B cell (primary cell): ENCODE results near the gene ATP8B1. TPM values are rescaled to one million over a fixed set of nuclear protein-coding genes. Genes with fewer than 3 reads are reported as not detected.

ENCODE experiments used
- ATAC-seq: fragments of 200-7000 bp; cut with Tn5 transposase; one replicate; pipeline ENCODE4 v1.10.0; 2021; ENCODE audit warnings: low read depth, mild to moderate bottlenecking, moderate number of reproducible peaks, moderate library complexity
- CTCF ChIA-PET: fragments of 350-600 bp; sonication (Branson Sonifier 250); formaldehyde crosslinking; loops from one replicate; lab custom pipeline; 2021; ENCODE audit warnings: antibody characterized with exemption, inconsistent platforms; lab: Charles Lee
- POLR2A ChIA-PET: fragments of 350-600 bp; sonication (Branson Sonifier 250); formaldehyde crosslinking; loops from one replicate; lab custom pipeline; 2021; ENCODE audit warnings: antibody characterized with exemption; lab: Charles Lee
- DNase-seq: peaks from one replicate; pipeline ENCODE4 v3.0.0; 2013
- H2AFZ ChIP-seq: 2 replicates; pipeline ENCODE4 v1.6.1; 2012; ENCODE audit warnings: mild to moderate bottlenecking, low read depth, low read length; ENCODE audit not compliant: insufficient read depth, poor library complexity, severe bottlenecking
- H3K27ac ChIP-seq, 2 donors: 1 replicate in 1 of 2; 2 replicates in 1 of 2; pipeline ENCODE4 v1.5.1; 2012 to 2013; ENCODE audit warnings: low read length in 2 of 2, mild to moderate bottlenecking in 2 of 2, moderate library complexity in 1 of 2
- H3K27me3 ChIP-seq, 4 experiments: fragments of 200-600 bp in 1 of 4; sonication (generic) in 1 of 4; replicated peaks in 1 of 4; 1 replicate in 2 of 4; 2 replicates in 2 of 4; pipeline versions ENCODE4 v1.6.1 to v1.7.0; 2013 to 2016; ENCODE audit warnings: low read length in 3 of 4, mild to moderate bottlenecking in 2 of 4, mixed read lengths in 1 of 4, moderate library complexity in 1 of 4; ENCODE audit not compliant: insufficient read depth in 4 of 4, control insufficient read depth in 3 of 4; ENCODE audit errors: control extremely low read depth in 1 of 4
- H3K36me3 ChIP-seq, 2 experiments: replicated peaks in 1 of 2; 1 replicate in 1 of 2; 2 replicates in 1 of 2; pipeline versions ENCODE4 v1.6.1 to v1.7.1; 2013; ENCODE audit warnings: low read length in 1 of 2; ENCODE audit not compliant: insufficient read depth in 2 of 2, control insufficient read depth in 1 of 2; ENCODE audit errors: control extremely low read depth in 1 of 2, extremely low read depth in 1 of 2
- H3K4me1 ChIP-seq, 2 donors: fragments of 200-600 bp in 1 of 2; sonication (generic) in 1 of 2; 1 replicate in 1 of 2; 2 replicates in 1 of 2; pipeline versions ENCODE4 v1.5.1 to v1.6.1; 2013 to 2017; ENCODE audit warnings: low read length in 2 of 2; ENCODE audit not compliant: control insufficient read depth in 2 of 2, insufficient read depth in 2 of 2
- H3K4me2 ChIP-seq: replicated peaks from 2 replicates; pipeline ENCODE3; 2012; ENCODE audit warnings: mild to moderate bottlenecking, low read depth, low read length; ENCODE audit not compliant: poor library complexity, severe bottlenecking
- H3K4me3 ChIP-seq, 5 experiments: fragments of 200-600 bp in 1 of 5; sonication (generic) in 1 of 5; 1 replicate in 3 of 5; 2 replicates in 2 of 5; pipeline versions ENCODE4 v1.5.1 to v1.7.0; 2011 to 2016; ENCODE audit warnings: low read length in 4 of 5, mild to moderate bottlenecking in 4 of 5, low read depth in 2 of 5, control low read depth in 1 of 5, moderate library complexity in 1 of 5; ENCODE audit not compliant: insufficient read depth in 1 of 5; ENCODE audit errors: control extremely low read depth in 1 of 5, extremely low read depth in 1 of 5
- H3K79me2 ChIP-seq: fragments of 200-600 bp; sonication (generic); one replicate; pipeline ENCODE4 v1.6.0; 2016; ENCODE audit warnings: low read length; ENCODE audit not compliant: control insufficient read depth, insufficient read depth
- H3K9ac ChIP-seq: fragments of 200-600 bp; sonication (generic); 2 replicates; pipeline ENCODE4 v1.6.1; 2017; ENCODE audit warnings: mild to moderate bottlenecking, low read length, moderate library complexity
- H3K9me3 ChIP-seq, 3 donors: one replicate each; pipeline versions ENCODE4 v1.6.1 to v1.7.1; 2013; ENCODE audit warnings: low read length in 2 of 3; ENCODE audit not compliant: control insufficient read depth in 2 of 3, insufficient read depth in 1 of 3; ENCODE audit errors: control extremely low read depth in 1 of 3
- H4K20me1 ChIP-seq: 2 replicates; pipeline ENCODE4 v1.6.0; 2012; ENCODE audit warnings: mild to moderate bottlenecking, low read length; ENCODE audit not compliant: insufficient read depth, control insufficient read depth, poor library complexity, severe bottlenecking
- H3K27ac Mint-ChIP-seq: one replicate; pipeline ENCODE4 v1.8.0; 2021; ENCODE audit warnings: mixed read lengths
- H3K27me3 Mint-ChIP-seq: one replicate; pipeline ENCODE4 v1.8.0; 2021; ENCODE audit warnings: mixed read lengths
- H3K4me1 Mint-ChIP-seq: one replicate; pipeline ENCODE4 v1.8.0; 2021; ENCODE audit warnings: mixed read lengths
- H3K4me3 Mint-ChIP-seq: one replicate; pipeline ENCODE4 v1.8.0; 2021; ENCODE audit warnings: mixed read lengths
- H3K9me3 Mint-ChIP-seq: one replicate; pipeline ENCODE4 v1.8.0; 2022; ENCODE audit warnings: mixed read lengths; ENCODE audit not compliant: insufficient read depth
- EZH2 ChIP-seq: IDR thresholded peaks from 2 replicates; pipeline ENCODE4 v1.6.1; 2012; ENCODE audit warnings: borderline replicate concordance, low read depth, mild to moderate bottlenecking, moderate library complexity, low read length; ENCODE audit not compliant: insufficient read depth, poor library complexity, severe bottlenecking
- intact Hi-C: fragments of 100-400 bp; cut with micrococcal nuclease; formaldehyde crosslinking; loops from one replicate; pipeline ENCODE4 v1.10.0; 2022
- polyA plus RNA-seq: library from polyadenylated mRNA; depleted of rRNA; stranded (reverse); fragments of >200 nt; gene quantifications from 2 replicates; pipeline ENCODE4 v1.2.3, GENCODE V29; 2012
- total RNA-seq, 2 donors: library from RNA; stranded (reverse); fragments of 120-200 nt in 1 of 2; gene quantifications; 1 replicate in 1 of 2; 2 replicates in 1 of 2; pipeline versions ENCODE4 v1.2.3 to v1.2.4, GENCODE V29; 2013 to 2022
- TF ChIP-seq, protein P1 (sequence below): fragments of 200-600 bp; IDR thresholded peaks from one replicate; pipeline ENCODE4 v1.8.0; 2022; ENCODE audit warnings: antibody characterized with exemption, mild to moderate bottlenecking

Gene ATP8B1
- total and polyA plus RNA-seq, 2 donors (not counting 1 experiment from before 2014, with no cell fraction given), result 0.27 TPM; not detected in 1

DNA sequence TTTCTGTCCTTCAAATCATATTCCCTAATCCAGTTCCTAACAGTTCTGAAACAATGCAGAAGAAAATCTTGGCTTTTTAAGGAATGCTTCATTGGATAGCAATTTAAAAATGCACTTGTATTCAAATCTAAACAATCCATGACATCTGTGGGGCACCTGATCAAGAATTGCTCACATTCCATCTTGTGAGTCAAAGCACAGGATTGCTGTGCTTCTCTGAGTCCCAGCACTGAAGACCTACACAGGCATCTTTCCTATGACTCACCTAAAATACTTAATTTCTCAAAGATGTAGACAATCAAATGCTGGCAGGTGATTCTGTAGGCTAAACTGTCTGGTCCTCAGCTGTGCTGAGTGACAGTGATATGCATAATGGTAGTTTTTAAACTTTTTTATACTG is 10.1 kb upstream of the ATP8B1 start:
- intact Hi-C loops, result no loop called here
- H3K27ac Mint-ChIP-seq, result no peak overlapping the region
- ATAC-seq (no peak), DNase-seq (no peak)
- CTCF ChIA-PET, result no interaction called here
- Histone ChIP-seq H3K27me3 (no peaks in the 10 kb centered on the region), H3K4me3 (no peak overlapping the region), H3K9ac (no peak overlapping the region), H3K4me2 (no peak overlapping the region), H3K27ac (no peak overlapping the region), H2AFZ (no peak overlapping the region), H3K9me3 (peaks cover 0 to 10% (median 5%) of the 10 kb centered on the region in 3 donors), H3K36me3 (no peaks in the 10 kb centered on the region), H3K79me2 (no peaks in the 10 kb centered on the region), H4K20me1 (no peaks in the 10 kb centered on the region), H3K4me1 (no peaks in the 10 kb centered on the region)
- POLR2A ChIA-PET, result no interaction called here
- no peak overlapping the region for H3K4me3 Mint-ChIP-seq
- H3K4me1 Mint-ChIP-seq, result no peaks in the 10 kb centered on the region
- H3K27me3 Mint-ChIP-seq, result peaks cover 12% of the 10 kb centered on the region
- H3K9me3 Mint-ChIP-seq, result peaks cover 10% of the 10 kb centered on the region
- TF ChIP-seq, protein P1, sequence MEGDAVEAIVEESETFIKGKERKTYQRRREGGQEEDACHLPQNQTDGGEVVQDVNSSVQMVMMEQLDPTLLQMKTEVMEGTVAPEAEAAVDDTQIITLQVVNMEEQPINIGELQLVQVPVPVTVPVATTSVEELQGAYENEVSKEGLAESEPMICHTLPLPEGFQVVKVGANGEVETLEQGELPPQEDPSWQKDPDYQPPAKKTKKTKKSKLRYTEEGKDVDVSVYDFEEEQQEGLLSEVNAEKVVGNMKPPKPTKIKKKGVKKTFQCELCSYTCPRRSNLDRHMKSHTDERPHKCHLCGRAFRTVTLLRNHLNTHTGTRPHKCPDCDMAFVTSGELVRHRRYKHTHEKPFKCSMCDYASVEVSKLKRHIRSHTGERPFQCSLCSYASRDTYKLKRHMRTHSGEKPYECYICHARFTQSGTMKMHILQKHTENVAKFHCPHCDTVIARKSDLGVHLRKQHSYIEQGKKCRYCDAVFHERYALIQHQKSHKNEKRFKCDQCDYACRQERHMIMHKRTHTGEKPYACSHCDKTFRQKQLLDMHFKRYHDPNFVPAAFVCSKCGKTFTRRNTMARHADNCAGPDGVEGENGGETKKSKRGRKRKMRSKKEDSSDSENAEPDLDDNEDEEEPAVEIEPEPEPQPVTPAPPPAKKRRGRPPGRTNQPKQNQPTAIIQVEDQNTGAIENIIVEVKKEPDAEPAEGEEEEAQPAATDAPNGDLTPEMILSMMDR, result no peak
- no peak for TF ChIP-seq EZH2

DNA sequence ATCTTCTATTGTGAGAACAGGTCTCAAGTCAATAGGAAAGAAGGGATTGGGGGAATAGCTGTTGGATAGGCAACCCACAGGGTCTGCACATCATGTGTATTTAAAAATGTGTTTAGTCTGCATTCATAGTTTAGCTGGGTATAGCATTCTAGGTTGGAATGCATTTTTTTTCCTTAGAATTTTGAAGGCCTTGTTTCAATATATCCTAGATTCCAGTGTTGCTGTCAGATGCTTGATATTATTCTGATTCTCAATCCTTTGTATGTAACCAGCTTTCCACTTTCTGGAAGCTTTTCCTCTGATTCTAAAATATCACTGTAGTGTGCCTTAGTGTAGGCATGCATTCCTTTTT is 9.0 kb upstream of the ATP8B1 start:
- Histone ChIP-seq H3K79me2 (no peaks in the 10 kb centered on the region), H3K27me3 (no peaks in the 10 kb centered on the region), H3K9ac (no peak overlapping the region), H4K20me1 (no peaks in the 10 kb centered on the region), H3K27ac (no peak overlapping the region), H3K4me2 (no peak overlapping the region), H2AFZ (no peak overlapping the region), H3K36me3 (no peaks in the 10 kb centered on the region), H3K4me1 (no peaks in the 10 kb centered on the region), H3K9me3 (peaks cover 0 to 10% (median 5%) of the 10 kb centered on the region in 3 donors), H3K4me3 (no peak overlapping the region)
- Mint-ChIP-seq H3K4me3 (no peak overlapping the region), H3K4me1 (no peaks in the 10 kb centered on the region), H3K9me3 (peaks cover 10% of the 10 kb centered on the region), H3K27ac (no peak overlapping the region), H3K27me3 (peaks cover 12% of the 10 kb centered on the region)
- POLR2A ChIA-PET, result no interaction called here
- DNase-seq, result no peak
- intact Hi-C loops, result no loop called here
- TF ChIP-seq EZH2, result no peak
- TF ChIP-seq, protein P1, result no peak
- CTCF ChIA-PET, result no interaction called here
- no peak for ATAC-seq
